Astrocyte (in vitro differentiated cells and primary cell): Measurements from ENCODE around the gene EYS. TPM values are rescaled to one million over a fixed set of nuclear protein-coding genes. Genes with fewer than 3 reads are reported as not detected.

Experiments
- DNase-seq: peaks from one replicate; pipeline ENCODE4 v3.0.0-alpha.2; 2010; ENCODE audit warnings: low read depth
- FAIRE-seq: peaks from 2 replicates; lab custom pipeline; 2011; peaks lifted over from hg19 to GRCh38; lab: Jason Lieb, UNC
- H2AFZ ChIP-seq: 2 replicates; pipeline ENCODE4 v1.6.0; 2012; ENCODE audit warnings: low read depth, low read length, inconsistent platforms
- H3K27ac ChIP-seq: 2 replicates; pipeline ENCODE4 v1.5.1; 2011; ENCODE audit warnings: low read depth, low read length, inconsistent platforms
- H3K27me3 ChIP-seq: 2 replicates; pipeline ENCODE4 v1.6.0; 2011; ENCODE audit warnings: low read length, inconsistent platforms; ENCODE audit not compliant: insufficient read depth
- H3K36me3 ChIP-seq: 2 replicates; pipeline ENCODE4 v1.5.1; 2011; ENCODE audit warnings: low read length, inconsistent platforms; ENCODE audit not compliant: insufficient read depth
- H3K4me1 ChIP-seq: 2 replicates; pipeline ENCODE4 v1.5.1; 2011; ENCODE audit warnings: low read length, inconsistent platforms; ENCODE audit not compliant: insufficient read depth
- H3K4me2 ChIP-seq: 2 replicates; pipeline ENCODE4 v1.6.0; 2012; ENCODE audit warnings: low read length, inconsistent platforms
- H3K4me3 ChIP-seq: 2 replicates; pipeline ENCODE4 v1.5.1; 2011; ENCODE audit warnings: low read depth, mild to moderate bottlenecking, low read length, inconsistent platforms; ENCODE audit not compliant: insufficient read depth
- H3K79me2 ChIP-seq: 2 replicates; pipeline ENCODE4 v1.6.0; 2012; ENCODE audit warnings: mild to moderate bottlenecking, low read length, inconsistent platforms; ENCODE audit not compliant: insufficient read depth
- H3K9ac ChIP-seq: 2 replicates; pipeline ENCODE4 v1.6.0; 2012; ENCODE audit warnings: mild to moderate bottlenecking, low read length, inconsistent platforms
- H3K9me3 ChIP-seq: 2 replicates; pipeline ENCODE4 v1.5.1; 2012; ENCODE audit warnings: low read depth, mild to moderate bottlenecking, low read length, inconsistent platforms; ENCODE audit not compliant: insufficient read depth
- H4K20me1 ChIP-seq: 2 replicates; pipeline ENCODE4 v1.6.0; 2012; ENCODE audit warnings: low read length, inconsistent platforms; ENCODE audit not compliant: insufficient read depth
- H3K27ac Mint-ChIP-seq: one replicate; pipeline ENCODE4 v1.8.0; 2021; ENCODE audit warnings: mild to moderate bottlenecking, mixed read lengths; ENCODE audit not compliant: unreplicated experiment
- H3K27me3 Mint-ChIP-seq: one replicate; pipeline ENCODE4 v1.8.0; 2021; ENCODE audit warnings: low read depth, mixed read lengths; ENCODE audit not compliant: unreplicated experiment
- H3K36me3 Mint-ChIP-seq: one replicate; pipeline ENCODE4 v1.8.0; 2021; ENCODE audit warnings: low read depth, mixed read lengths; ENCODE audit not compliant: unreplicated experiment
- H3K4me1 Mint-ChIP-seq: one replicate; pipeline ENCODE4 v1.8.0; 2021; ENCODE audit warnings: low read depth, mixed read lengths; ENCODE audit not compliant: unreplicated experiment
- H3K4me3 Mint-ChIP-seq: one replicate; pipeline ENCODE4 v1.8.0; 2021; ENCODE audit warnings: mild to moderate bottlenecking, moderate library complexity, mixed read lengths; ENCODE audit not compliant: unreplicated experiment
- H3K9me3 Mint-ChIP-seq: one replicate; pipeline ENCODE4 v1.8.0; 2021; ENCODE audit warnings: mild to moderate bottlenecking, mixed read lengths; ENCODE audit not compliant: unreplicated experiment
- CTCF ChIP-seq: IDR thresholded peaks from 2 replicates; pipeline ENCODE4 v1.5.1; 2011; ENCODE audit warnings: low read depth, mild to moderate bottlenecking, inconsistent platforms, low read length, moderate library complexity; ENCODE audit not compliant: insufficient read depth
- EZH2 ChIP-seq: IDR thresholded peaks from 2 replicates; pipeline ENCODE4 v1.6.1; 2012; ENCODE audit warnings: mild to moderate bottlenecking, low read length, inconsistent platforms; ENCODE audit not compliant: insufficient read depth
- total RNA-seq: library from RNA; stranded (reverse); gene quantifications from 2 replicates; pipeline ENCODE4 v1.2.1, GENCODE V29; 2021

The EYS gene
- total RNA-seq, 1 donor from 2014 or later = 0.16 TPM

GRCh38 chr6:65452333-65452732 lies 254.7 kb downstream of the EYS start:
- H3K36me3 Mint-ChIP-seq = peaks cover 2% of the 10 kb centered on the region
- Histone ChIP-seq H3K27me3 (no peaks in the 10 kb centered on the region), H3K79me2 (no peaks in the 10 kb centered on the region)

GRCh38 chr6:65450451-65450850 lies 256.6 kb downstream of the EYS start:
- Mint-ChIP-seq H3K4me3 (no peak overlapping the region), H3K9me3 (no peaks in the 10 kb centered on the region), H3K27ac (no peak overlapping the region), H3K36me3 (no peaks in the 10 kb centered on the region), H3K27me3 (no peaks in the 10 kb centered on the region), H3K4me1 (no peaks in the 10 kb centered on the region)
- Histone ChIP-seq H3K9ac (no peak overlapping the region), H3K4me1 (no peaks in the 10 kb centered on the region), H3K4me2 (no peak overlapping the region), H3K27ac (no peak overlapping the region), H3K79me2 (no peaks in the 10 kb centered on the region), H4K20me1 (no peaks in the 10 kb centered on the region), H3K4me3 (no peak overlapping the region), H2AFZ (no peak overlapping the region), H3K9me3 (no peaks in the 10 kb centered on the region), H3K27me3 (no peaks in the 10 kb centered on the region), H3K36me3 (no peaks in the 10 kb centered on the region)
- DNase-seq (no peak), FAIRE-seq (no peak)
- TF ChIP-seq CTCF = no peak
- no peak for TF ChIP-seq EZH2

More at GRCh38 chr6:65452333-65452732, 254.7 kb downstream of the EYS start:
- no peaks in the 10 kb centered on the region for H3K36me3 ChIP-seq
- H3K4me3 ChIP-seq = no peak overlapping the region
- FAIRE-seq (no peak), DNase-seq (no peak)
- H3K27ac Mint-ChIP-seq = no peak overlapping the region
- no peaks in the 10 kb centered on the region for H3K4me1 ChIP-seq
- no peaks in the 10 kb centered on the region for H3K9me3 ChIP-seq
- no peaks in the 10 kb centered on the region for H4K20me1 ChIP-seq
- TF ChIP-seq EZH2 = no peak
- no peak for TF ChIP-seq CTCF
- no peaks in the 10 kb centered on the region for H3K27me3 Mint-ChIP-seq
- H3K4me3 Mint-ChIP-seq = no peak overlapping the region
- no peaks in the 10 kb centered on the region for H3K9me3 Mint-ChIP-seq
- H3K27ac ChIP-seq = no peak overlapping the region
- H2AFZ ChIP-seq = no peak overlapping the region
- H3K4me1 Mint-ChIP-seq = no peaks in the 10 kb centered on the region
- no peak overlapping the region for H3K4me2 ChIP-seq
- H3K9ac ChIP-seq = no peak overlapping the region

- Histone ChIP-seq H3K4me1 (no peaks in the 10 kb centered on the region), H3K9ac (no peak overlapping the region), H3K27ac (no peak overlapping the region), H2AFZ (no peak overlapping the region), H3K9me3 (no peaks in the 10 kb centered on the region), H3K4me2 (no peak overlapping the region), H4K20me1 (no peaks in the 10 kb centered on the region), H3K79me2 (no peaks in the 10 kb centered on the region), H3K4me3 (no peak overlapping the region), H3K27me3 (no peaks in the 10 kb centered on the region), H3K36me3 (no peaks in the 10 kb centered on the region)
- Mint-ChIP-seq H3K36me3 (no peaks in the 10 kb centered on the region), H3K4me3 (no peak overlapping the region), H3K9me3 (no peaks in the 10 kb centered on the region), H3K27ac (no peak overlapping the region), H3K27me3 (no peaks in the 10 kb centered on the region), H3K4me1 (no peaks in the 10 kb centered on the region)
- DNase-seq (no peak), FAIRE-seq (no peak)
- TF ChIP-seq CTCF (no peak), EZH2 (no peak)
These were observed 257.1 kb downstream of the EYS start for GRCh38 chr6:65449926-65450325.
